ENCODE data around the gene PCDHB10. TPM values are rescaled to one million over a fixed set of nuclear protein-coding genes. Genes with fewer than 3 reads are reported as not detected.
A peak's percentile ranks its signal among the peaks of the same experiment; 100 is the strongest.
"Not testable (repeated sequence)": the region's sequence is repeated elsewhere in the genome, so short reads cannot be mapped to it uniquely, and the experiment has no call there.

Gene PCDHB10
- total RNA-seq, 6 donors from 2014 or later, result 1.0 to 2.2 (median 1.6) TPM

DNA sequence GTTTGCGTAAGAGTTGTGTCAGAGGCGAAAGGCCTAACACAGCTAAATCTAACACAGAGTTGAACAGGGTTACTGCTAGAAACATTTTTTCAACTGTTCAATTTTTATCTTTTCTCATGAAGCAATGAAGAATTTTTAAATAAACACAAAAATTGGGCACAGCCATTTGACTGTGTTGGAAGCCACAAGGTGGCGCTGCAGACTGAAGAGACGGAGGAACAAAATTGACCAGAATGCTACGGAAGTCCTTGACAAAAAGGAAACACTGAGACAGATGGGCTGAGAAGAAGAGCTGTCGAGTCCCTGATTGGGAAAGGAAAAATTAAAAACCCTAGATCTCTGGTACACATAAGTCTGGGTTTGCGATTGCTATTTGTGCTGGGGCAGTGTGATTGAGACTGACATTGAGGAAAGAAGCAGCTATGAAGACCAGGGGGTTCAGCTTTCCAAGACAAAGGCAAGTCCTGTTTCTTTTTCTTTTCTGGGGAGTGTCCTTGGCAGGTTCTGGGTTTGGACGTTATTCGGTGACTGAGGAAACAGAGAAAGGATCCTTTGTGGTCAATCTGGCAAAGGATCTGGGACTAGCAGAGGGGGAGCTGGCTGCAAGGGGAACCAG lies 5.1 kb upstream of the PCDHB10 start, which contains the start of gene PCDHB9:
Gene PCDHB9, plus strand, starts transcription at position 265 of the 616 bp plus-strand sequence. Its CDS starts 158 bp downstream, at position 423.
- DNase-seq, result no peak
- TF ChIP-seq, protein P1, sequence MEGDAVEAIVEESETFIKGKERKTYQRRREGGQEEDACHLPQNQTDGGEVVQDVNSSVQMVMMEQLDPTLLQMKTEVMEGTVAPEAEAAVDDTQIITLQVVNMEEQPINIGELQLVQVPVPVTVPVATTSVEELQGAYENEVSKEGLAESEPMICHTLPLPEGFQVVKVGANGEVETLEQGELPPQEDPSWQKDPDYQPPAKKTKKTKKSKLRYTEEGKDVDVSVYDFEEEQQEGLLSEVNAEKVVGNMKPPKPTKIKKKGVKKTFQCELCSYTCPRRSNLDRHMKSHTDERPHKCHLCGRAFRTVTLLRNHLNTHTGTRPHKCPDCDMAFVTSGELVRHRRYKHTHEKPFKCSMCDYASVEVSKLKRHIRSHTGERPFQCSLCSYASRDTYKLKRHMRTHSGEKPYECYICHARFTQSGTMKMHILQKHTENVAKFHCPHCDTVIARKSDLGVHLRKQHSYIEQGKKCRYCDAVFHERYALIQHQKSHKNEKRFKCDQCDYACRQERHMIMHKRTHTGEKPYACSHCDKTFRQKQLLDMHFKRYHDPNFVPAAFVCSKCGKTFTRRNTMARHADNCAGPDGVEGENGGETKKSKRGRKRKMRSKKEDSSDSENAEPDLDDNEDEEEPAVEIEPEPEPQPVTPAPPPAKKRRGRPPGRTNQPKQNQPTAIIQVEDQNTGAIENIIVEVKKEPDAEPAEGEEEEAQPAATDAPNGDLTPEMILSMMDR (IDR thresholded peaks at IDR 0.05), result peak in 2 of 6 experiments; percentile 13 to 25
- no peak for TF ChIP-seq POLR2AphosphoS5 (IDR thresholded peaks at IDR 0.05)
- TF ChIP-seq POLR2A (IDR thresholded peaks at IDR 0.05), result no peak
- no peak for TF ChIP-seq EP300 (IDR thresholded peaks at IDR 0.05)
- peaks cover 9 to 66% (median 36%) of the 10 kb centered on the region in 4 donors for H3K9me3 ChIP-seq
- ATAC-seq (ENCODE audit: low FRiP score in 2 of 2), result no peak
- 20 to 25% methylated on average over 9 of the region's 9 CpGs for WGBS, 2 donors
- H3K4me1 ChIP-seq, result no peaks in the 10 kb centered on the region
- no peaks in the 10 kb centered on the region for H3K27me3 ChIP-seq
- peak within 1 kb of the TSS in 1 of 4 donors; percentile 9 for H3K4me3 ChIP-seq
- H3K36me3 ChIP-seq, result no peaks in the 10 kb centered on the region
- H3K27ac ChIP-seq, result no peak within 1 kb of the TSS

DNA sequence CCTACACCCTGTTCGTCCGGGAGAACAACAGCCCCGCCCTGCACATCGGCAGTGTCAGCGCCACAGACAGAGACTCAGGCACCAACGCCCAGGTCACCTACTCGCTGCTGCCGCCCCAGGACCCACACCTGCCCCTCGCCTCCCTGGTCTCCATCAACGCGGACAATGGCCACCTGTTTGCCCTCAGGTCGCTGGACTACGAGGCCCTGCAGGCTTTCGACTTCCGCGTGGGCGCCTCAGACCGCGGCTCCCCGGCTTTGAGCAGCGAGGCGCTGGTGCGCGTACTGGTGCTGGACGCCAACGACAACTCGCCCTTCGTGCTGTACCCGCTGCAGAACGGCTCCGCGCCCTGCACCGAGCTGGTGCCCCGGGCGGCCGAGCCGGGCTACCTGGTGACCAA lies 3.5 kb upstream of the PCDHB10 start:
- H3K36me3 ChIP-seq; H3K4me3 ChIP-seq; ATAC-seq (ENCODE audit: low FRiP score in 2 of 2); H3K27me3 ChIP-seq; H3K27ac ChIP-seq; H3K4me1 ChIP-seq: not testable (repeated sequence)
- 30 to 40% methylated on average over 11 to 13 of the region's 37 CpGs for WGBS, 2 donors
- peaks cover 9 to 64% (median 30%) of the 10 kb centered on the region in 4 donors for H3K9me3 ChIP-seq
- DNase-seq, result peak in 1 of 2 donors; percentile 63

DNA sequence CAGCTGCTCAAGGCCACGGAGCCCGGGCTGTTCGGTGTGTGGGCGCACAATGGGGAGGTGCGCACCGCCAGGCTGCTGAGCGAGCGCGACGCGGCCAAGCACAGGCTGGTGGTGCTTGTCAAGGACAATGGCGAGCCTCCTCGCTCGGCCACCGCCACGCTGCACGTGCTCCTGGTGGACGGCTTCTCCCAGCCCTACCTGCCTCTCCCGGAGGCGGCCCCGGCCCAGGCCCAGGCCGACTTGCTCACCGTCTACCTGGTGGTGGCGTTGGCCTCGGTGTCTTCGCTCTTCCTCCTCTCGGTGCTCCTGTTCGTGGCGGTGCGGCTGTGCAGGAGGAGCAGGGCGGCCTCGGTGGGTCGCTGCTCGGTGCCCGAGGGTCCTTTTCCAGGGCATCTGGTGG lies 3.0 kb upstream of the PCDHB10 start:
- not testable (repeated sequence) for H3K36me3 ChIP-seq; H3K4me3 ChIP-seq; ATAC-seq (ENCODE audit: low FRiP score in 2 of 2); H3K27me3 ChIP-seq; H3K27ac ChIP-seq; H3K4me1 ChIP-seq
- H3K9me3 ChIP-seq, result peaks cover 9 to 63% (median 29%) of the 10 kb centered on the region in 4 donors
- DNase-seq, result peak in 1 of 2 donors; percentile 81
- WGBS, 2 donors, result 37 to 45% methylated on average over 12 to 19 of the region's 35 CpGs

DNA sequence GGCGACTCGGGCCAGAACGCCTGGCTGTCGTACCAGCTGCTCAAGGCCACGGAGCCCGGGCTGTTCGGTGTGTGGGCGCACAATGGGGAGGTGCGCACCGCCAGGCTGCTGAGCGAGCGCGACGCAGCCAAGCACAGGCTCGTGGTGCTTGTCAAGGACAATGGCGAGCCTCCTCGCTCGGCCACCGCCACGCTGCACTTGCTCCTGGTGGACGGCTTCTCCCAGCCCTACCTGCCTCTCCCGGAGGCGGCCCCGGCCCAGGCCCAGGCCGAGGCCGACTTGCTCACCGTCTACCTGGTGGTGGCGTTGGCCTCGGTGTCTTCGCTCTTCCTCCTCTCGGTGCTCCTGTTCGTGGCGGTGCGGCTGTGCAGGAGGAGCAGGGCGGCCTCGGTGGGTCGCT lies 2.2 kb downstream of the PCDHB10 start:
- not testable (repeated sequence) for H3K36me3 ChIP-seq; H3K4me1 ChIP-seq; H3K4me3 ChIP-seq; H3K27ac ChIP-seq; ATAC-seq (ENCODE audit: low FRiP score in 2 of 2); H3K27me3 ChIP-seq
- H3K9me3 ChIP-seq, result peaks cover 29 to 59% (median 37%) of the 10 kb centered on the region in 4 donors
- 28 to 40% methylated on average over 3 to 7 of the region's 37 CpGs for WGBS, 2 donors
- DNase-seq, result peak in 1 of 2 donors; percentile 45

DNA sequence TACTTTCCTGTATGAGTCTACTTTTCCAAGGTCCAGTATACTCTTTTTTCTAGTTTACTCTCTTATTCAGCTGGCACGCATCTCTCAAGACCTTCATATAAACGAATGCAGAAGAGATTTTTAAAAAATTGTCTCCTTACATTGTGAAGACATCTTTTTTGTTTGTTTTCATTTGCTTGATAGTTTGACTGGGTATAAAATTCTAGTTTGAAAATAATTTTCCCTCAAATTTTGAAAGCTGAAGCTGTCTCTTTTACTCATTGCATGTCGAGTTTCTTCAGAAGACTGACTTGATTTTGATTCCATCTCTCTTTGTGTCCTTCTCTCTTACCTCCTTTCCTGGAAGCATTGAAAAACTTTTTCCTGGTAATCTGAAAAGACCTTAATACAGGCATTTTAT lies 4.2 kb downstream of the PCDHB10 start:
- no peak for DNase-seq
- WGBS, 2 donors, result 44 to 55% methylated on average over 3 of the region's 3 CpGs
- no peaks in the 10 kb centered on the region for H3K36me3 ChIP-seq
- H3K27me3 ChIP-seq, result no peaks in the 10 kb centered on the region
- no peak for TF ChIP-seq EP300 (IDR thresholded peaks at IDR 0.05)
- TF ChIP-seq, protein P1 (IDR thresholded peaks at IDR 0.05), result no peak
- TF ChIP-seq POLR2A (IDR thresholded peaks at IDR 0.05), result no peak
- TF ChIP-seq POLR2AphosphoS5 (IDR thresholded peaks at IDR 0.05), result no peak
- no peaks in the 10 kb centered on the region for H3K4me1 ChIP-seq
- no peak overlapping the region for H3K27ac ChIP-seq
- peaks cover 25 to 64% (median 48%) of the 10 kb centered on the region in 4 donors for H3K9me3 ChIP-seq
- ATAC-seq (ENCODE audit: low FRiP score in 2 of 2), result no peak
- no peak overlapping the region for H3K4me3 ChIP-seq

DNA sequence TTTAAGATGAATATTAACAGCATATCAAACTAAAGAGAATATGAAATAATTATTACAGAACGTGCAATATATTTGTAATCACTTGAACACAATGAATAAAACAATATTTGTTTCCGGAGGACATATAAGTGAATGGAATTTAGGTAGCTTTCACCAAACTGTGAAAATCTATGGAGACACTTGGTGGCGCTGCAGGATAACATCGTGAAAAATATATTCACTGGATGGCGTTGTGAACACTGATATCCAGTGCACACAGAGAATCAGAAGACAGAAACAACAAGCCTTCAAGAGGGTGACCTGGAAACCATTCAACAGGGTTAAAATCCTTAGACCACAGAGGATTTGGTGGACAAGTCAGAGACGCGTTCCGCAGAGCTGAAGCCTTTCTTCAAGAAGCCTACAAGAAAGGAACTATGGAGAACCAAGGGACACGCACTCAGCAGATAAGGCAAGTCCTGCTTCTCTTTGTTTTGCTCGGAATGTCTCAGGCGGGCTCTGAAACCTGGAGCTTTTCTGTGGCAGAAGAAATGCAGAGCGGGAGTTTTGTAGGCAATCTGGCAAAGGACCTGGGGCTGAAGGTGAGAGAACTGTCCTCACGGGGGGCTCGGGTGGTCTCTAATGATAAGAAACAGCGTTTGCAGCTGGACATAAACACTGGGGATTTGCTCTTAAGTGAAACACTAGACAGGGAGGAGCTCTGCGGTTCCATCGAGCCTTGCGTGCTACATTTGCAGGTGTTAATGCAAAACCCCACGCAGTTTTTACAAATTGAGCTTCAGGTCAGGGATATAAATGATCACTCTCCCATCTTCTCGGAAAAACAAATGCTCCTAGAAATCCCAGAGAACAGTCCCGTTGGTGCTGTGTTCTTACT lies 7.4 kb downstream of the PCDHB10 start, which contains the start of gene PCDHB11:
Gene PCDHB11, plus strand, starts transcription at position 269 of the 877 bp plus-strand sequence. Its CDS starts 148 bp downstream, at position 417.
- H3K27me3 ChIP-seq, result no peaks in the 10 kb centered on the region
- H3K4me3 ChIP-seq, result peak within 1 kb of the TSS in 1 of 4 donors; percentile 6
- no peak within 1 kb of the TSS for H3K27ac ChIP-seq
- DNase-seq, result no peak
- H3K9me3 ChIP-seq, result peaks cover 36 to 59% (median 57%) of the 10 kb centered on the region in 4 donors
- 34 to 44% methylated on average over 21 of the region's 21 CpGs for WGBS, 2 donors
- no peaks in the 10 kb centered on the region for H3K4me1 ChIP-seq
- H3K36me3 ChIP-seq, result no peaks in the 10 kb centered on the region
- ATAC-seq (ENCODE audit: low FRiP score in 2 of 2), result no peak
- no peak for TF ChIP-seq POLR2A (IDR thresholded peaks at IDR 0.05)

DNA sequence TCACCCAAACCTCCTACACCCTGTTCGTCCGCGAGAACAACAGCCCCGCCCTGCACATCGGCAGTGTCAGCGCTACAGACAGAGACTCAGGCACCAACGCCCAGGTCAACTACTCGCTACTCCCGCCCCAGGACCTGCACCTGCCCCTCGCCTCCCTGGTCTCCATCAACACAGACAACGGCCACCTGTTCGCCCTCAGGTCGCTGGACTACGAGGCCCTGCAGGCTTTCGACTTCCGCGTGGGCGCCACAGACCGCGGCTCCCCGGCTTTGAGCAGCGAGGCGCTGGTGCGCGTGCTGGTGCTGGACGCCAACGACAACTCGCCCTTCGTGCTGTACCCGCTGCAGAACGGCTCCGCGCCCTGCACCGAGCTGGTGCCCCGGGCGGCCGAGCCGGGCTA lies 9.0 kb downstream of the PCDHB10 start:
- peaks cover 25 to 57% (median 50%) of the 10 kb centered on the region in 4 donors for H3K9me3 ChIP-seq
- DNase-seq, result peak in 1 of 2 donors; percentile 69
- not testable (repeated sequence) for H3K4me3 ChIP-seq; H3K36me3 ChIP-seq; H3K4me1 ChIP-seq; H3K27ac ChIP-seq; ATAC-seq (ENCODE audit: low FRiP score in 2 of 2); H3K27me3 ChIP-seq
- 30 to 33% methylated on average over 9 to 13 of the region's 38 CpGs for WGBS, 2 donors

DNA sequence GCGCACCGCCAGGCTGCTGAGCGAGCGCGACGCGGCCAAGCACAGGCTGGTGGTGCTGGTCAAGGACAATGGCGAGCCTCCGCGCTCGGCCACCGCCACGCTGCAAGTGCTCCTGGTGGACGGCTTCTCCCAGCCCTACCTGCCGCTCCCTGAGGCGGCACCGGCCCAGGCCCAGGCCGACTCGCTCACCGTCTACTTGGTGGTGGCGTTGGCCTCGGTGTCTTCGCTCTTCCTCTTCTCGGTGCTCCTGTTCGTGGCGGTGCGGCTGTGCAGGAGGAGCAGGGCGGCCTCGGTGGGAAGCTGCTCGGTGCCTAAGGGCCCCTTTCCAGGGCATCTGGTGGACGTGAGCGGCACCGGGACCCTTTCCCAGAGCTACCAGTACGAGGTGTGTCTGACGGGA lies 9.5 kb downstream of the PCDHB10 start:
- not testable (repeated sequence) for H3K27me3 ChIP-seq; H3K4me3 ChIP-seq; H3K4me1 ChIP-seq; H3K27ac ChIP-seq; ATAC-seq (ENCODE audit: low FRiP score in 2 of 2); H3K36me3 ChIP-seq
- H3K9me3 ChIP-seq, result peaks cover 24 to 55% (median 45%) of the 10 kb centered on the region in 4 donors
- 36 to 42% methylated on average over 7 to 17 of the region's 35 CpGs for WGBS, 2 donors
- DNase-seq, result peak in 1 of 2 donors; percentile 70

Measured in upper lobe of left lung (tissue), 6 donors.